ENCODE measurements around the gene SLCO2B1.

DNA sequence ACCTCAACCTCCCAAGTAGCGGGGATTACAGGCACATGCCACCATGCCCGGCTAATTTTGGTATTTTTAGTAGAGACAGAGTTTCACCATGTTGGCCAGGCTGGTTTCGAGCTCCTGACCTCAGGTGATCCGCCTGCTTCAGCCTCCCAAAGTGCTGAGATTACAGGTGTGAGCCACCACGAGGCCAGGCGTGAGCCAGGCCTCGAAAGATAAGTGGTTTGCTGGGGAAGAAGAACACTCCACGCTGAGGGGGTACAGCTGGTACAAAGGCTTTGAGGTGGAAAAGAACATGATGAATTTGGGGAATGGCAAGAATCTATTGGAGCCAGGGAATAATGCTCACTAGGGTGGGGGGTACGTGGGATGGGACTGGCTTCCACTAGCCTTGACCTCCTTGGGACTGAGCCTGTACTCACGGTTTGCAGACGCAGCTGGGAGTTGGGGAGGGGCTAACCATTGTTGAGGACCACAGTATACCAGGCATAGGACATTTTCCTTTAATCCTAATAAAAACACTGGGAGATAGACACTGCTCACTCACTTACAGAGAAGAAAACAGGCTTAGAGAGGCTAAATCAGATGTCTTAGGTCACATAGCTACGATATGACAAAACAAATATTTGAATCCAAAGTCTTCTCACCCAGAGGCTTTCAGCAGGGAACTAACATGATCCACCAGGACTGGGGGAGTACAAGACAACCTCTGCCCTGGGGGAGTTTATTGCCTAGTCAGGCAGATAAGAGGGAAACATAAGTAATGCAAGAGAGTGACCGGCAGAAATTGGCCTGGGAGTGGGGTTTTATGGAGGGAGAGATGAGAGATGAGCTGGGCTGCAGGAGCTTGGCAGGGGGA is 4.9 kb downstream of the SLCO2B1 start:
- TF ChIP-seq, protein P1, sequence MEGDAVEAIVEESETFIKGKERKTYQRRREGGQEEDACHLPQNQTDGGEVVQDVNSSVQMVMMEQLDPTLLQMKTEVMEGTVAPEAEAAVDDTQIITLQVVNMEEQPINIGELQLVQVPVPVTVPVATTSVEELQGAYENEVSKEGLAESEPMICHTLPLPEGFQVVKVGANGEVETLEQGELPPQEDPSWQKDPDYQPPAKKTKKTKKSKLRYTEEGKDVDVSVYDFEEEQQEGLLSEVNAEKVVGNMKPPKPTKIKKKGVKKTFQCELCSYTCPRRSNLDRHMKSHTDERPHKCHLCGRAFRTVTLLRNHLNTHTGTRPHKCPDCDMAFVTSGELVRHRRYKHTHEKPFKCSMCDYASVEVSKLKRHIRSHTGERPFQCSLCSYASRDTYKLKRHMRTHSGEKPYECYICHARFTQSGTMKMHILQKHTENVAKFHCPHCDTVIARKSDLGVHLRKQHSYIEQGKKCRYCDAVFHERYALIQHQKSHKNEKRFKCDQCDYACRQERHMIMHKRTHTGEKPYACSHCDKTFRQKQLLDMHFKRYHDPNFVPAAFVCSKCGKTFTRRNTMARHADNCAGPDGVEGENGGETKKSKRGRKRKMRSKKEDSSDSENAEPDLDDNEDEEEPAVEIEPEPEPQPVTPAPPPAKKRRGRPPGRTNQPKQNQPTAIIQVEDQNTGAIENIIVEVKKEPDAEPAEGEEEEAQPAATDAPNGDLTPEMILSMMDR (IDR thresholded peaks at IDR 0.05; ENCODE audit: insufficient read depth, low read depth, low read length): no peak
- TF ChIP-seq EZH2 (IDR thresholded peaks at IDR 0.05; ENCODE audit: insufficient read depth, low read length): no peak
